Adrenal gland (tissue), 12 donors: ENCODE data around the gene BAG3. TPM values are rescaled to one million over a fixed set of nuclear protein-coding genes. Genes with fewer than 3 reads are reported as not detected.
A peak's percentile ranks its signal among the peaks of the same experiment; 100 is the strongest.

Experiments used
- DNase-seq, 7 donors: peaks; one replicate each; pipeline ENCODE4 v3.0.0-alpha.2; 2019 to 2020
- H3K27ac ChIP-seq, 5 donors: fragments of 200-600 bp; sonication (generic) in 4 of 5; 1 replicate in 3 of 5; 2 replicates in 2 of 5; pipeline versions ENCODE4 v1.5.1 to v1.8.0; 2016 to 2020; ENCODE audit warnings: mild to moderate bottlenecking in 1 of 5
- H3K27me3 ChIP-seq: fragments of 200-600 bp; 2 replicates; pipeline ENCODE4 v1.8.0; 2021
- H3K36me3 ChIP-seq, 2 donors: fragments of 200-600 bp; replicated peaks in 1 of 2; 1 replicate in 1 of 2; 2 replicates in 1 of 2; pipeline versions ENCODE4 v1.5.1 to v1.8.0; 2018 to 2022
- H3K4me1 ChIP-seq, 2 donors: fragments of 200-600 bp; replicated peaks in 1 of 2; 1 replicate in 1 of 2; 2 replicates in 1 of 2; pipeline versions ENCODE4 v1.5.1 to v1.8.0; 2018 to 2021
- H3K4me3 ChIP-seq, 4 donors: fragments of 200-600 bp; sonication (generic) in 3 of 4; one replicate each; pipeline ENCODE4 v1.5.1; 2016 to 2018
- H3K9me3 ChIP-seq, 3 donors: fragments of 200-600 bp; sonication (generic) in 1 of 3; replicated peaks in 1 of 3; 1 replicate in 2 of 3; 2 replicates in 1 of 3; pipeline versions ENCODE4 v1.5.1 to v1.8.0; 2016 to 2021
- CTCF ChIP-seq, 6 experiments: fragments of 450-650 bp in 4 of 6; fragments of 200-600 bp in 2 of 6; sonication (generic) in 1 of 6; IDR thresholded peaks; 1 replicate in 5 of 6; 2 replicates in 1 of 6; pipeline versions ENCODE4 v1.5.1 to v1.8.0; 2016 to 2021; ENCODE audit warnings: antibody characterized with exemption in 6 of 6, mild to moderate bottlenecking in 2 of 6, moderate library complexity in 1 of 6
- POLR2A ChIP-seq, 2 donors: fragments of 450-650 bp; IDR thresholded peaks; one replicate each; pipeline ENCODE4 v1.6.1; 2017; ENCODE audit warnings: antibody characterized with exemption in 2 of 2, mild to moderate bottlenecking in 2 of 2, moderate library complexity in 1 of 2
- WGBS, 4 donors: extraction: QIAGEN DNeasy Blood & Tissue Kit in 2 of 4; methylation state at CpG; one replicate each; pipeline versions ENCODE4 v1.1.5 to v1.1.7; 2013 to 2017; 5-methylcytosine and 5-hydroxymethylcytosine counted together
- intact Hi-C, 2 donors: fragments of 100-400 bp; cut with DNase I; formaldehyde crosslinking; loops; one replicate each; pipeline versions ENCODE4 v1.14.1 to v1.15.0; 2022 to 2023
- polyA plus RNA-seq, 3 donors: library from polyadenylated mRNA; stranded (reverse); fragments of 200-250 nt in 2 of 3; fragments of 350-450 nt in 1 of 3; fragmentation: Illumina TruSeq in 1 of 3; extraction: RNeasy Lipid Tissue Mini Kit (QIAGEN cat#74804) in 1 of 3; gene quantifications; one replicate each; pipeline ENCODE4 v1.2.3, GENCODE V29; 2013 to 2014
- total RNA-seq, 9 donors: library from RNA; depleted of rRNA in 4 of 9; stranded (reverse); fragments of >200 nt in 4 of 9; fragments of 120-200 nt in 1 of 9; fragmentation: NEBNext Ultra II Directional in 1 of 9; extraction: Animal tissue kit (Norgen Biotek cat#: 25700) in 1 of 9; gene quantifications; one replicate each; pipeline versions ENCODE4 v1.1.0 to v1.2.4, GENCODE V29; 2013 to 2023
- donor health status: healthy with polysubstance abuse.
- donor health status: Bipolar disorder and iron deficiency.
- donor health status: DM: yes; HTN: yes; CAD: no.
- donor health status: DM: no; HTN: no; CAD: no.
- donor health status: DM: no; HTN: no; CAD: no.
- donor health status: DM: yes; HTN: yes; CAD: no.

Gene BAG3
- total and polyA plus RNA-seq, 12 donors, result 6.1 to 49.3 (median 30.0) TPM

- no peaks in the 10 kb centered on the region for H3K36me3 ChIP-seq
- peak; percentile 44 to 85 (median 65) for DNase-seq
- no peak overlapping the region for H3K27ac ChIP-seq
- no peak overlapping the region for H3K4me3 ChIP-seq
- H3K9me3 ChIP-seq, result no peaks in the 10 kb centered on the region
- H3K27me3 ChIP-seq, result no peaks in the 10 kb centered on the region
- WGBS, 4 donors, result 18 to 25% (median 20%) methylated on average over 15 of the region's 15 CpGs
- H3K4me1 ChIP-seq, result peaks cover 0 to 8% of the 10 kb centered on the region in 2 donors
- TF ChIP-seq CTCF (IDR thresholded peaks at IDR 0.05) (peak; percentile 38 to 72 (median 58)), POLR2A (IDR thresholded peaks at IDR 0.05) (no peak)
- intact Hi-C loops, result loop anchor here in 1 of 2 donors (10.0 kb wide), 2 partner anchors 76 to 404 kb away; partner anchors contain the start of gene GRK5
These were observed 42.6 kb upstream of the BAG3 start for GRCh38 chr10:119608316-119609155.

GRCh38 chr10:119609516-119609915, 41.7 kb upstream of the BAG3 start:
- 86 to 96% (median 92%) methylated on average over 4 of the region's 4 CpGs for WGBS, 4 donors
- TF ChIP-seq CTCF (IDR thresholded peaks at IDR 0.05), result no peak
- no peak for TF ChIP-seq POLR2A (IDR thresholded peaks at IDR 0.05)
- H3K9me3 ChIP-seq, result no peaks in the 10 kb centered on the region
- no peaks in the 10 kb centered on the region for H3K36me3 ChIP-seq
- peak in 1 of 7 donors; percentile 29 for DNase-seq
- H3K4me3 ChIP-seq, result no peak overlapping the region
- H3K4me1 ChIP-seq, result peaks cover 0 to 8% of the 10 kb centered on the region in 2 donors
- H3K27me3 ChIP-seq, result no peaks in the 10 kb centered on the region
- intact Hi-C loops, result loop anchor here in 1 of 2 donors (10.0 kb wide), 2 partner anchors 75 to 405 kb away; partner anchors contain the start of gene GRK5
- no peak overlapping the region for H3K27ac ChIP-seq

GRCh38 chr10:119611433-119611832, 39.7 kb upstream of the BAG3 start:
- WGBS, 4 donors, result 71 to 85% (median 73%) methylated on average over 4 of the region's 4 CpGs
- peak in 1 of 7 donors; percentile 15 for DNase-seq
- intact Hi-C loops, result no loop called here
- Histone ChIP-seq H3K36me3 (no peaks in the 10 kb centered on the region), H3K4me3 (no peak overlapping the region), H3K4me1 (peaks cover 0 to 8% of the 10 kb centered on the region in 2 donors), H3K27me3 (no peaks in the 10 kb centered on the region), H3K9me3 (no peaks in the 10 kb centered on the region), H3K27ac (no peak overlapping the region)
- TF ChIP-seq POLR2A (IDR thresholded peaks at IDR 0.05), result no peak
- TF ChIP-seq CTCF (IDR thresholded peaks at IDR 0.05), result no peak

GRCh38 chr10:119613741-119614140, 37.4 kb upstream of the BAG3 start:
- WGBS, 4 donors, result 86 to 94% (median 92%) methylated on average over 6 of the region's 6 CpGs
- intact Hi-C loops, result no loop called here
- peak in 1 of 7 donors; percentile 15 for DNase-seq

More at GRCh38 chr10:119613741-119614140, 37.4 kb upstream of the BAG3 start:
- no peak overlapping the region for H3K27ac ChIP-seq
- H3K27me3 ChIP-seq, result no peaks in the 10 kb centered on the region
- peaks cover 0 to under 1% of the 10 kb centered on the region in 2 donors for H3K4me1 ChIP-seq
- no peaks in the 10 kb centered on the region for H3K9me3 ChIP-seq
- no peak overlapping the region for H3K4me3 ChIP-seq
- no peaks in the 10 kb centered on the region for H3K36me3 ChIP-seq
- no peak for TF ChIP-seq POLR2A (IDR thresholded peaks at IDR 0.05)
- TF ChIP-seq CTCF (IDR thresholded peaks at IDR 0.05), result no peak
